ENCODE measurements around the gene MYO1E. TPM values are rescaled to one million over a fixed set of nuclear protein-coding genes. Genes with fewer than 3 reads are reported as not detected.

Gene MYO1E
- total and polyA plus RNA-seq, 10 donors: 21.3 to 115 (median 65.6) TPM

DNA sequence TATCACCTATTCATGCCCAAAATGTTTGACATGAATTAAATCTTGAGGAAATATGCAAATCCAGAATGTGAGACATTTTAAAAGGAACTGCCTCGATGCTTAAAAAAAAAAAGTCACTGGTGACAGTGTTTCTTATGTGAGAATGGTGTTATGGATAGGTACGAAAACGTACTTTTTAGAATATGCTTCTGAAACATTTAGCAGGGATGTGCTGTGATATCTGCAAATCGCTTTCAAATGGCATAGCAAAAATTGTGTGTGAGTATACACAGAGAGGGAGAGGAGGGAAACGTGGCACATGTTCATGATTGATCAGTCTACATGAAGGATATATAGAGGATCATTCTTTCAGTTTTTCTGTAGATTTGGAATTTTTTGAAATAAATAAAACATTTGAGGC, 251.7 kb downstream of the MYO1E start:
- H3K9me3 ChIP-seq: peaks cover 0 to 5% (median 0%) of the 10 kb centered on the region in 8 donors
- WGBS, 5 donors: 91 to 97% (median 96%) methylated on average over 5 of the region's 5 CpGs
- no peaks in the 10 kb centered on the region for H3K27me3 ChIP-seq (replicated peaks in 1 of 7)
- intact Hi-C loops (cut with DNase I; ENCODE audit: low total_unique reads): no loop called here
- H3K4me1 ChIP-seq: no peaks in the 10 kb centered on the region
- no peak overlapping the region for H3K4me3 ChIP-seq
- no peak overlapping the region for H3K27ac ChIP-seq
- H3K36me3 ChIP-seq: peaks cover 0 to 58% (median 0%) of the 10 kb centered on the region in 6 donors
- no peak for DNase-seq
- TF ChIP-seq POLR2AphosphoS5 (IDR thresholded peaks at IDR 0.05): no peak
- TF ChIP-seq, protein P1, sequence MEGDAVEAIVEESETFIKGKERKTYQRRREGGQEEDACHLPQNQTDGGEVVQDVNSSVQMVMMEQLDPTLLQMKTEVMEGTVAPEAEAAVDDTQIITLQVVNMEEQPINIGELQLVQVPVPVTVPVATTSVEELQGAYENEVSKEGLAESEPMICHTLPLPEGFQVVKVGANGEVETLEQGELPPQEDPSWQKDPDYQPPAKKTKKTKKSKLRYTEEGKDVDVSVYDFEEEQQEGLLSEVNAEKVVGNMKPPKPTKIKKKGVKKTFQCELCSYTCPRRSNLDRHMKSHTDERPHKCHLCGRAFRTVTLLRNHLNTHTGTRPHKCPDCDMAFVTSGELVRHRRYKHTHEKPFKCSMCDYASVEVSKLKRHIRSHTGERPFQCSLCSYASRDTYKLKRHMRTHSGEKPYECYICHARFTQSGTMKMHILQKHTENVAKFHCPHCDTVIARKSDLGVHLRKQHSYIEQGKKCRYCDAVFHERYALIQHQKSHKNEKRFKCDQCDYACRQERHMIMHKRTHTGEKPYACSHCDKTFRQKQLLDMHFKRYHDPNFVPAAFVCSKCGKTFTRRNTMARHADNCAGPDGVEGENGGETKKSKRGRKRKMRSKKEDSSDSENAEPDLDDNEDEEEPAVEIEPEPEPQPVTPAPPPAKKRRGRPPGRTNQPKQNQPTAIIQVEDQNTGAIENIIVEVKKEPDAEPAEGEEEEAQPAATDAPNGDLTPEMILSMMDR (IDR thresholded peaks at IDR 0.05 in 8 of 11, conservative IDR thresholded peaks at IDR 0.05 in 3 of 11): no peak
- no peak for TF ChIP-seq POLR2A (IDR thresholded peaks at IDR 0.05)

DNA sequence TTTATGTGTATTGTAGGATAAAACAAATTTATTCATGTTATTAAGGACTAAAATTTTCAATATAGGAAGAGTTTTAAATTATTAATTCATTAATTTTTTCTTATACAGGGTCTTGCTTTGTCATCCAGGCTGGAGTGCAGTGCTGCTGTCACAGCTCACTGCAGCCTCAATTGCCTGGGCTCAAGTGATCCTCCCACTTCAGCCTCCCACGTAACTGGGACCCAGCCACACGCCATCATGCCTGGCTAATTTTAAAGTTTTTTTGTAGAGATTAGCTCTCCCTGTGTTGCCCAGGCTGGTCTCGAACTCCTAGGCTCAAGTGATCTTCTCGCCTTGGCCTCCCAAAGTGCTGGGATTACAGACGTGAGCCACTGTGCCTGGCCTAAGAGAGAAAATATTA, 253.0 kb downstream of the MYO1E start:
- Histone ChIP-seq H3K36me3 (peaks cover 0 to 60% (median 0%) of the 10 kb centered on the region in 6 donors), H3K4me3 (no peak overlapping the region), H3K4me1 (no peaks in the 10 kb centered on the region), H3K27ac (no peak overlapping the region), H3K9me3 (no peaks in the 10 kb centered on the region), H3K27me3 (replicated peaks in 1 of 7) (no peaks in the 10 kb centered on the region)
- TF ChIP-seq POLR2A (IDR thresholded peaks at IDR 0.05): no peak
- TF ChIP-seq, protein P1 (IDR thresholded peaks at IDR 0.05 in 8 of 11, conservative IDR thresholded peaks at IDR 0.05 in 3 of 11): no peak
- no peak for TF ChIP-seq POLR2AphosphoS5 (IDR thresholded peaks at IDR 0.05)
- 89 to 95% (median 94%) methylated on average over 5 of the region's 5 CpGs for WGBS, 5 donors
- intact Hi-C loops (cut with DNase I; ENCODE audit: low total_unique reads): no loop called here
- no peak for DNase-seq

DNA sequence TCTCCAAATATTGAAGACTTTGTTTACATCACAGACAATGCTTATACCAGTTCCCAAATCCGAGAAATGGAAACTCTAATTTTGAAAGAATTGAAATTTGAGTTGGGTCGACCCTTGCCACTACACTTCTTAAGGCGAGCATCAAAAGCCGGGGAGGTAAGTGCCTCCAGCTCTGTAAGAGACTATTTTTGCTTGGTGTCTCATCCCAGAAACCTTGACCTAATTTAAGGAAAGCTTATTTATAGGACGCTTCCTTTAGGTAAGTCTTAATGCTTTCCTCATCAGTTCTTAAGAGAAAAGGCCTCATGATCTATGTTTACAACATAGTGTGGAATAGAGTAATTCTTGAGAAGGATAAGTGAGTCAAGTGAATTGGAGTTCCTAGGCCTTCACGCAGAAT, 255.9 kb downstream of the MYO1E start:
- Histone ChIP-seq H3K4me1 (no peaks in the 10 kb centered on the region), H3K27me3 (replicated peaks in 1 of 7) (no peaks in the 10 kb centered on the region), H3K4me3 (no peak overlapping the region), H3K27ac (no peak overlapping the region), H3K9me3 (no peaks in the 10 kb centered on the region), H3K36me3 (peaks cover 0 to 54% (median 0%) of the 10 kb centered on the region in 6 donors)
- TF ChIP-seq POLR2AphosphoS5 (IDR thresholded peaks at IDR 0.05): no peak
- TF ChIP-seq, protein P1 (IDR thresholded peaks at IDR 0.05 in 8 of 11, conservative IDR thresholded peaks at IDR 0.05 in 3 of 11): no peak
- WGBS, 5 donors: 96 to 97% (median 96%) methylated on average over 6 of the region's 6 CpGs
- intact Hi-C loops (cut with DNase I; ENCODE audit: low total_unique reads): no loop called here
- DNase-seq: no peak

DNA sequence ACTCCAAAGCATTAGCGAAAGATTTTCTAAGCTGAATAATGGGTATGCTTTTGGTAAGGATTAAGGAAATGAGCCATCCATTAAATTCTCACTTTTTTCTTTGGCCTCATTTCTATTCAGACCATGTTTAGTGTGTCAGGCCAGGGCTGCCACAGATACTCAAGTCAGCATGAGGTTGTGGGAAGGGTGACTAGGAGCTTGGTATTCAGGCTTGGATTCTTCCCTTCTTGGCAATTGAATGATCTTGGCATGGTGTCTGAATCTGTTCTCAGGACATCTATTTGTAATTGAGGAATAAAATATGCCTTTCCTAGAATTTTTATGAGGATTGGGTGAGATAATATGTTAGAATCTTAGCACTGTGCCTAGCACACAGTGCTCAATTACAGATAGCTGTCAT, 256.5 kb downstream of the MYO1E start:
- Histone ChIP-seq H3K27ac (no peak overlapping the region), H3K27me3 (replicated peaks in 1 of 7) (no peaks in the 10 kb centered on the region), H3K4me1 (no peaks in the 10 kb centered on the region), H3K36me3 (peaks cover 0 to 56% (median 0%) of the 10 kb centered on the region in 6 donors), H3K4me3 (no peak overlapping the region), H3K9me3 (no peaks in the 10 kb centered on the region)
- DNase-seq: no peak
- TF ChIP-seq POLR2AphosphoS5 (IDR thresholded peaks at IDR 0.05) (no peak), POLR2A (IDR thresholded peaks at IDR 0.05) (no peak)
- TF ChIP-seq, protein P1 (IDR thresholded peaks at IDR 0.05 in 8 of 11, conservative IDR thresholded peaks at IDR 0.05 in 3 of 11): no peak
- intact Hi-C loops (cut with DNase I; ENCODE audit: low total_unique reads): no loop called here
- WGBS, 5 donors: 93 to 100% (median 97%) methylated on average over 1 of the region's 1 CpG

Data from spleen (tissue), 11 donors.